ENCODE data around the gene GSK3A.
"Not testable (repeated sequence)": the region's sequence is repeated elsewhere in the genome, so short reads cannot be mapped to it uniquely, and the experiment has no call there.

Gene GSK3A

GRCh38 chr19:42268704-42269477 is 26.5 kb upstream of the GSK3A start, which contains the start of gene CIC:
CIC (plus strand) TSS chr19:42269252; CDS start chr19:42271784, 2,532 bp downstream.
- DNase-seq (ENCODE audit: low read depth in 2 of 2), result peak; percentile 98 to 99

GRCh38 chr19:42268142-42268703 is 25.8 kb upstream of the GSK3A start:
- DNase-seq (ENCODE audit: low read depth in 2 of 2), result peak; percentile 95 to 97

- DNase-seq (ENCODE audit: low read depth in 2 of 2), result no peak
Observed at GRCh38 chr19:42267644-42268141, 25.3 kb upstream of the GSK3A start.

- not testable (repeated sequence) for DNase-seq (ENCODE audit: low read depth in 2 of 2)
Observed at GRCh38 chr19:42266928-42267603, 24.7 kb upstream of the GSK3A start.

GRCh38 chr19:42266105-42266504 is 23.7 kb upstream of the GSK3A start:
- DNase-seq (ENCODE audit: low read depth in 2 of 2), result not testable (repeated sequence)

GRCh38 chr19:42261763-42262162 is 19.4 kb upstream of the GSK3A start:
- no peak for DNase-seq (ENCODE audit: low read depth in 2 of 2)

- DNase-seq (ENCODE audit: low read depth in 2 of 2), result not testable (repeated sequence)
Observed at GRCh38 chr19:42257842-42258241, 15.4 kb upstream of the GSK3A start.

- no peak for DNase-seq (ENCODE audit: low read depth in 2 of 2)
Observed at GRCh38 chr19:42255766-42256745, 13.7 kb upstream of the GSK3A start.

- DNase-seq (ENCODE audit: low read depth in 2 of 2), result peak; percentile 86 to 87
Observed at GRCh38 chr19:42254850-42255765, 12.7 kb upstream of the GSK3A start, which contains the start of gene ERF. ERF (minus strand) TSS chr19:42255128; CDS start chr19:42254999, 129 bp downstream.

- peak; percentile 55 to 69 for DNase-seq (ENCODE audit: low read depth in 2 of 2)
Observed at GRCh38 chr19:42254089-42254849, 11.9 kb upstream of the GSK3A start.

- DNase-seq (ENCODE audit: low read depth in 2 of 2), result peak in 1 of 2 experiments; percentile 67
Observed at GRCh38 chr19:42253245-42254088, 11.1 kb upstream of the GSK3A start.

GRCh38 chr19:42252365-42253244 is 10.2 kb upstream of the GSK3A start:
- DNase-seq (ENCODE audit: low read depth in 2 of 2), result no peak

GRCh38 chr19:42251572-42252358 is 9.4 kb upstream of the GSK3A start:
- DNase-seq (ENCODE audit: low read depth in 2 of 2), result no peak

GRCh38 chr19:42250666-42251531 is 8.5 kb upstream of the GSK3A start:
- no peak for DNase-seq (ENCODE audit: low read depth in 2 of 2)

GRCh38 chr19:42250183-42250665 is 7.8 kb upstream of the GSK3A start:
- DNase-seq (ENCODE audit: low read depth in 2 of 2), result no peak
